Esophagus squamous epithelium (tissue), 4 donors: ENCODE results near the gene ACTN4.

Experiments
- CTCF ChIP-seq, 6 experiments: fragments of 450-650 bp in 4 of 6; fragments of 200-600 bp in 2 of 6; sonication (generic) in 2 of 6; IDR thresholded peaks; one replicate each; pipeline ENCODE4 v1.5.1; 2016 to 2019; ENCODE audit warnings: antibody characterized with exemption in 6 of 6, mild to moderate bottlenecking in 4 of 6, moderate library complexity in 4 of 6
- POLR2A ChIP-seq, 4 donors: fragments of 450-650 bp; IDR thresholded peaks; one replicate each; pipeline ENCODE4 v1.6.1; 2017; ENCODE audit warnings: antibody characterized with exemption in 4 of 4, mild to moderate bottlenecking in 4 of 4, moderate library complexity in 3 of 4

GRCh38 chr19:38614289-38614688 lies 33.2 kb upstream of the ACTN4 start:
- no peak for TF ChIP-seq POLR2A (IDR thresholded peaks at IDR 0.05)
- TF ChIP-seq CTCF (IDR thresholded peaks at IDR 0.05): no peak
